ENCODE data around the gene XPO5. TPM values are rescaled to one million over a fixed set of nuclear protein-coding genes. Genes with fewer than 3 reads are reported as not detected.
"Not testable (repeated sequence)": the region's sequence is repeated elsewhere in the genome, so short reads cannot be mapped to it uniquely, and the experiment has no call there.

Gene XPO5
- total RNA-seq, 1 donor from 2014 or later = 33.5 TPM

GRCh38 chr6:43570876-43571441 lies 4.9 kb downstream of the XPO5 start:
- TF ChIP-seq CTCF (conservative IDR thresholded peaks at IDR 0.05; ENCODE audit: low read depth, low read length) = no peak
- H3K4me3 ChIP-seq (ENCODE audit: low read depth, low read length) = no peak overlapping the region
- peak; percentile 91 for DNase-seq (ENCODE audit: low read depth)

GRCh38 chr6:43559328-43559727 lies 16.5 kb downstream of the XPO5 start:
- no peak for TF ChIP-seq CTCF (conservative IDR thresholded peaks at IDR 0.05; ENCODE audit: low read depth, low read length)
- no peak for DNase-seq (ENCODE audit: low read depth)
- no peak overlapping the region for H3K4me3 ChIP-seq (ENCODE audit: low read depth, low read length)

GRCh38 chr6:43557620-43558019 lies 18.2 kb downstream of the XPO5 start:
- not testable (repeated sequence) for H3K4me3 ChIP-seq (ENCODE audit: low read depth, low read length); DNase-seq (ENCODE audit: low read depth)

GRCh38 chr6:43547222-43547621 lies 28.6 kb downstream of the XPO5 start:
- DNase-seq (ENCODE audit: low read depth) = no peak
- no peak for TF ChIP-seq CTCF (conservative IDR thresholded peaks at IDR 0.05; ENCODE audit: low read depth, low read length)
- no peak overlapping the region for H3K4me3 ChIP-seq (ENCODE audit: low read depth, low read length)

GRCh38 chr6:43544461-43544860 lies 31.4 kb downstream of the XPO5 start:
- TF ChIP-seq CTCF (conservative IDR thresholded peaks at IDR 0.05; ENCODE audit: low read depth, low read length) = no peak
- H3K4me3 ChIP-seq (ENCODE audit: low read depth, low read length) = no peak overlapping the region
- DNase-seq (ENCODE audit: low read depth) = no peak

GRCh38 chr6:43541774-43542471 lies 33.9 kb downstream of the XPO5 start:
- DNase-seq (ENCODE audit: low read depth) = no peak
- no peak for TF ChIP-seq CTCF (conservative IDR thresholded peaks at IDR 0.05; ENCODE audit: low read depth, low read length)
- H3K4me3 ChIP-seq (ENCODE audit: low read depth, low read length) = no peak overlapping the region

GRCh38 chr6:43540507-43540906 lies 35.3 kb downstream of the XPO5 start:
- no peak for DNase-seq (ENCODE audit: low read depth)
- no peak overlapping the region for H3K4me3 ChIP-seq (ENCODE audit: low read depth, low read length)
- TF ChIP-seq CTCF (conservative IDR thresholded peaks at IDR 0.05; ENCODE audit: low read depth, low read length) = no peak

- H3K4me3 ChIP-seq (ENCODE audit: low read depth, low read length); DNase-seq (ENCODE audit: low read depth): not testable (repeated sequence)
Measured at GRCh38 chr6:43539409-43539808, 36.4 kb downstream of the XPO5 start.

- DNase-seq (ENCODE audit: low read depth); H3K4me3 ChIP-seq (ENCODE audit: low read depth, low read length): not testable (repeated sequence)
Measured at GRCh38 chr6:43538986-43539385, 36.9 kb downstream of the XPO5 start.

Data from epithelial cell of proximal tubule (primary cell).